ENCODE results near the gene NPAS3.

DNA sequence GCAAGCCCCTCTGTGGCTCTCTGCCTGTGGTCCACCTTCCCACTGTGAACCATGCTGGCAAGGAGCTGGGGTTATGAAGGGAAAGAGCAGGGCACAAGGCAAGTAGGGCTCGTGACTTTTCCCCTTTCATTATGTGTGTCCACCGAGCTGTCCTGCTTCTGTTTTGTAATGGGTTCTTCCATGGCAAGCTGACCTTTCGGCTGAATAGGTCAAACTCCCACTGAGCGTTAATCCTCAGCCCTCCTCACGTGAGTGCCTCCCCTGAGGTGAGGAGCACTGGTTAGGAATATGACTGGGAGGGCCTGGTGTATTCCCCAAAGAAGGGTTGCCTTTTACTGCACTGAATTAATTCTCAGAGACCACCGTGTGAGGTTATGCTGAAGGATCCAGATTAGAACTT, 424.3 kb downstream of the NPAS3 start:
- TF ChIP-seq, protein P1, sequence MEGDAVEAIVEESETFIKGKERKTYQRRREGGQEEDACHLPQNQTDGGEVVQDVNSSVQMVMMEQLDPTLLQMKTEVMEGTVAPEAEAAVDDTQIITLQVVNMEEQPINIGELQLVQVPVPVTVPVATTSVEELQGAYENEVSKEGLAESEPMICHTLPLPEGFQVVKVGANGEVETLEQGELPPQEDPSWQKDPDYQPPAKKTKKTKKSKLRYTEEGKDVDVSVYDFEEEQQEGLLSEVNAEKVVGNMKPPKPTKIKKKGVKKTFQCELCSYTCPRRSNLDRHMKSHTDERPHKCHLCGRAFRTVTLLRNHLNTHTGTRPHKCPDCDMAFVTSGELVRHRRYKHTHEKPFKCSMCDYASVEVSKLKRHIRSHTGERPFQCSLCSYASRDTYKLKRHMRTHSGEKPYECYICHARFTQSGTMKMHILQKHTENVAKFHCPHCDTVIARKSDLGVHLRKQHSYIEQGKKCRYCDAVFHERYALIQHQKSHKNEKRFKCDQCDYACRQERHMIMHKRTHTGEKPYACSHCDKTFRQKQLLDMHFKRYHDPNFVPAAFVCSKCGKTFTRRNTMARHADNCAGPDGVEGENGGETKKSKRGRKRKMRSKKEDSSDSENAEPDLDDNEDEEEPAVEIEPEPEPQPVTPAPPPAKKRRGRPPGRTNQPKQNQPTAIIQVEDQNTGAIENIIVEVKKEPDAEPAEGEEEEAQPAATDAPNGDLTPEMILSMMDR (conservative IDR thresholded peaks at IDR 0.05) = no peak
- TF ChIP-seq EZH2 (IDR thresholded peaks at IDR 0.05; ENCODE audit: low read depth) = no peak
